H1 (cell line): ENCODE data around the gene ACHE. TPM values are rescaled to one million over a fixed set of nuclear protein-coding genes. Genes with fewer than 3 reads are reported as not detected.

Experiments
- CTCF ChIA-PET: fragments of 300-600 bp; sonication (Branson Sonifier 250); formaldehyde crosslinking; loops from one replicate; lab custom pipeline; 2021; ENCODE audit not compliant: partially characterized antibody; lab: Charles Lee
- POLR2A ChIA-PET: fragments of 300-600 bp; sonication (Branson Sonifier 250); formaldehyde crosslinking; loops from one replicate; lab custom pipeline; 2021; ENCODE audit warnings: inconsistent platforms; ENCODE audit not compliant: partially characterized antibody; lab: Charles Lee
- DNase-seq, 2 experiments: peaks; one replicate each; pipeline versions ENCODE4 v3.0.0 to v3.0.0-alpha.2; 2010 to 2022; ENCODE audit warnings: low spot score in 2 of 2, low read depth in 1 of 2, mixed read lengths in 1 of 2
- FAIRE-seq: peaks from 2 replicates; lab custom pipeline; 2011; peaks lifted over from hg19 to GRCh38; lab: Jason Lieb, UNC
- H2AFZ ChIP-seq: 2 replicates; pipeline ENCODE4 v1.8.1; 2012; ENCODE audit warnings: low read length, inconsistent platforms
- H2AK5ac ChIP-seq: 2 replicates; pipeline ENCODE4 v1.6.1; 2013; ENCODE audit warnings: low read depth, low read length
- H2BK120ac ChIP-seq: replicated peaks from 2 replicates; pipeline ENCODE3; 2013; ENCODE audit warnings: low read depth, low read length, inconsistent platforms
- H2BK12ac ChIP-seq: 2 replicates; pipeline ENCODE4 v1.6.1; 2013; ENCODE audit warnings: low read depth, low read length
- H2BK15ac ChIP-seq: 2 replicates; pipeline ENCODE4 v1.6.1; 2013; ENCODE audit warnings: low read length
- H2BK20ac ChIP-seq: 2 replicates; pipeline ENCODE4 v1.6.1; 2013; ENCODE audit warnings: low read length
- H2BK5ac ChIP-seq: 2 replicates; pipeline ENCODE4 v1.6.1; 2013; ENCODE audit warnings: low read depth, low read length
- H3K14ac ChIP-seq: 2 replicates; pipeline ENCODE4 v1.6.1; 2013; ENCODE audit warnings: inconsistent platforms; ENCODE audit not compliant: insufficient read length
- H3K18ac ChIP-seq: 2 replicates; pipeline ENCODE4 v1.6.1; 2013; ENCODE audit warnings: low read length; ENCODE audit errors: extremely low read depth
- H3K23ac ChIP-seq: 2 replicates; pipeline ENCODE4 v1.6.1; 2013; ENCODE audit warnings: inconsistent platforms; ENCODE audit not compliant: insufficient read length
- H3K23me2 ChIP-seq: 2 replicates; pipeline ENCODE4 v1.6.1; 2013; ENCODE audit warnings: low read depth, low read length
- H3K27ac ChIP-seq: 2 replicates; pipeline ENCODE4 v1.6.1; 2011; ENCODE audit warnings: low read depth, low read length, inconsistent platforms
- H3K27me3 ChIP-seq, 4 experiments: replicated peaks in 1 of 4; 1 replicate in 1 of 4; 2 replicates in 3 of 4; pipeline versions ENCODE4 v1.6.1 to v1.8.1; 2011 to 2013; ENCODE audit warnings: low read length in 3 of 4, mild to moderate bottlenecking in 3 of 4, inconsistent platforms in 2 of 4, mixed read lengths in 2 of 4, moderate library complexity in 1 of 4; ENCODE audit not compliant: control insufficient read depth in 3 of 4, insufficient read depth in 3 of 4; ENCODE audit errors: extremely low read depth in 1 of 4
- H3K36me3 ChIP-seq, 4 experiments: 2 replicates each; pipeline versions ENCODE4 v1.6.1 to v1.8.1; 2011 to 2013; ENCODE audit warnings: mild to moderate bottlenecking in 4 of 4, low read length in 3 of 4, moderate library complexity in 2 of 4, control low read depth in 1 of 4, inconsistent platforms in 1 of 4; ENCODE audit not compliant: insufficient read depth in 4 of 4, control insufficient read depth in 2 of 4
- H3K4ac ChIP-seq: replicated peaks from 2 replicates; pipeline ENCODE3; 2013; ENCODE audit warnings: low read length, low read depth, mixed read lengths, inconsistent platforms; ENCODE audit not compliant: insufficient read length
- H3K4me1 ChIP-seq, 4 experiments: replicated peaks in 1 of 4; 1 replicate in 1 of 4; 2 replicates in 3 of 4; pipeline versions ENCODE4 v1.6.1 to v1.8.1; 2011 to 2013; ENCODE audit warnings: low read length in 3 of 4, inconsistent platforms in 2 of 4, mixed read lengths in 1 of 4; ENCODE audit not compliant: insufficient read depth in 4 of 4, control insufficient read depth in 3 of 4
- H3K4me2 ChIP-seq, 2 experiments: 2 replicates each; pipeline versions ENCODE4 v1.6.1 to v1.8.1; 2011 to 2013; ENCODE audit warnings: low read depth in 2 of 2, low read length in 2 of 2, control low read depth in 1 of 2, inconsistent platforms in 1 of 2, mild to moderate bottlenecking in 1 of 2; ENCODE audit not compliant: insufficient read depth in 1 of 2
- H3K4me3 ChIP-seq, 4 experiments: fragments of 200-600, 300-600 bp in 1 of 4; sonication (generic), shearing (Covaris generic), sonication (Bioruptor Twin) in 1 of 4; 2 replicates each; pipeline versions ENCODE4 v1.5.1 to v1.8.1; 2011 to 2016; ENCODE audit warnings: low read length in 4 of 4, low read depth in 3 of 4, control low read depth in 2 of 4, inconsistent platforms in 2 of 4, mild to moderate bottlenecking in 2 of 4, mixed read lengths in 1 of 4, moderate library complexity in 1 of 4; ENCODE audit not compliant: insufficient read depth in 2 of 4; ENCODE audit errors: extremely low read depth in 1 of 4
- H3K56ac ChIP-seq: replicated peaks from 2 replicates; pipeline ENCODE3; 2013; ENCODE audit warnings: low read depth, mild to moderate bottlenecking, mixed read lengths, low read length, inconsistent platforms; ENCODE audit not compliant: insufficient read length
- H3K79me1 ChIP-seq: 2 replicates; pipeline ENCODE4 v1.6.1; 2013; ENCODE audit warnings: low read depth, low read length, control low read depth
- H3K79me2 ChIP-seq, 2 experiments: 2 replicates each; pipeline versions ENCODE4 v1.6.1 to v1.8.1; 2012 to 2013; ENCODE audit warnings: low read length in 2 of 2, mild to moderate bottlenecking in 2 of 2, inconsistent platforms in 1 of 2; ENCODE audit not compliant: insufficient read depth in 2 of 2, control insufficient read depth in 1 of 2
- H3K9ac ChIP-seq, 4 experiments: replicated peaks in 1 of 4; 1 replicate in 1 of 4; 2 replicates in 3 of 4; pipeline versions ENCODE4 v1.6.1 to v1.8.1; 2011 to 2013; ENCODE audit warnings: low read depth in 3 of 4, low read length in 3 of 4, control low read depth in 2 of 4, mild to moderate bottlenecking in 2 of 4, moderate library complexity in 2 of 4, inconsistent platforms in 1 of 4; ENCODE audit errors: extremely low read depth in 1 of 4
- H3K9me3 ChIP-seq, 2 experiments: 2 replicates each; pipeline versions ENCODE4 v1.6.1 to v1.8.1; 2012 to 2013; ENCODE audit warnings: mild to moderate bottlenecking in 2 of 2, moderate library complexity in 2 of 2, control low read depth in 1 of 2, inconsistent platforms in 1 of 2, low read depth in 1 of 2, low read length in 1 of 2, mixed read lengths in 1 of 2; ENCODE audit not compliant: insufficient read depth in 2 of 2
- H4K20me1 ChIP-seq, 2 experiments: replicated peaks in 1 of 2; 2 replicates each; pipeline versions ENCODE3 to v1.8.1; 2011 to 2013; ENCODE audit warnings: inconsistent platforms in 2 of 2, low read length in 2 of 2, mild to moderate bottlenecking in 1 of 2; ENCODE audit not compliant: insufficient read depth in 2 of 2, control insufficient read depth in 1 of 2
- H4K5ac ChIP-seq: 2 replicates; pipeline ENCODE4 v1.6.1; 2013; ENCODE audit warnings: low read length, low read depth, mixed read lengths, inconsistent platforms; ENCODE audit not compliant: insufficient read length
- H4K8ac ChIP-seq: 2 replicates; pipeline ENCODE4 v1.8.0; 2013; ENCODE audit warnings: mild to moderate bottlenecking, moderate library complexity, low read length, inconsistent platforms; ENCODE audit not compliant: insufficient read depth; ENCODE audit errors: extremely low read depth
- H4K91ac ChIP-seq: replicated peaks from 2 replicates; pipeline ENCODE3; 2013; ENCODE audit warnings: low read length, mixed read lengths, inconsistent platforms; ENCODE audit not compliant: insufficient read length
- BCL11A ChIP-seq, 2 experiments: IDR thresholded peaks; one replicate each; pipeline ENCODE4 v1.6.1; 2011; ENCODE audit warnings: low read depth in 2 of 2, low read length in 2 of 2, mild to moderate bottlenecking in 2 of 2
- CHD1 ChIP-seq: IDR thresholded peaks from 2 replicates; pipeline ENCODE4 v1.6.1; 2012; ENCODE audit warnings: low read depth, low read length, improper control_type of control experiment
- CHD2 ChIP-seq: IDR thresholded peaks from 2 replicates; pipeline ENCODE4 v1.6.1; 2012; ENCODE audit warnings: low read length, improper control_type of control experiment
- CREB1 ChIP-seq: IDR thresholded peaks from 2 replicates; pipeline ENCODE4 v1.6.1; 2012; ENCODE audit warnings: inconsistent platforms
- EP300 ChIP-seq, 2 experiments: IDR thresholded peaks; 1 replicate in 1 of 2; 2 replicates in 1 of 2; pipeline ENCODE4 v1.6.1; 2011 to 2012; ENCODE audit warnings: low read depth in 2 of 2, low read length in 2 of 2, mild to moderate bottlenecking in 2 of 2, borderline replicate concordance in 1 of 2, inconsistent platforms in 1 of 2, moderate library complexity in 1 of 2
- JUND ChIP-seq: IDR thresholded peaks from 2 replicates; pipeline ENCODE4 v1.6.1; 2011; ENCODE audit warnings: mild to moderate bottlenecking, improper control_type of control experiment, low read length
- KDM5A ChIP-seq: fragments of 200-600 bp; IDR thresholded peaks from 2 replicates; pipeline ENCODE4 v1.7.1; 2012; ENCODE audit warnings: mild to moderate bottlenecking, low read length, inconsistent platforms, mixed read lengths
- POLR2A ChIP-seq, 2 experiments: IDR thresholded peaks; 1 replicate in 1 of 2; 2 replicates in 1 of 2; pipeline ENCODE4 v1.6.1; 2011; ENCODE audit warnings: low read depth in 2 of 2, low read length in 2 of 2, mild to moderate bottlenecking in 2 of 2; ENCODE audit errors: control extremely low read depth in 1 of 2
- POLR2AphosphoS5 ChIP-seq: IDR thresholded peaks from 2 replicates; pipeline ENCODE4 v1.6.1; 2011; ENCODE audit warnings: low read depth, low read length
- RXRA ChIP-seq: IDR thresholded peaks from 2 replicates; pipeline ENCODE4 v1.6.1; 2011; ENCODE audit warnings: low read depth, mild to moderate bottlenecking, low read length, moderate library complexity; ENCODE audit not compliant: insufficient read depth
- TAF1 ChIP-seq: IDR thresholded peaks from 2 replicates; pipeline ENCODE4 v1.6.1; 2011; ENCODE audit warnings: mild to moderate bottlenecking, low read depth, low read length
- WGBS, 2 experiments: shearing (Covaris generic) in 1 of 2; methylation state at CpG; one replicate each; pipeline versions ENCODE4 v1.1.6 to v1.1.7; 2013 to 2015; ENCODE audit warnings: low lambda C conversion rate in 2 of 2, mixed read lengths in 2 of 2, inconsistent platforms in 1 of 2, low coverage in 1 of 2, missing lambda C conversion rate in 1 of 2; ENCODE audit not compliant: insufficient replicate concordance in 2 of 2, insufficient coverage in 1 of 2, insufficient read length in 1 of 2; ENCODE audit errors: extremely low coverage in 1 of 2, missing lambda C conversion rate in 1 of 2; 5-methylcytosine and 5-hydroxymethylcytosine counted together
- polyA plus RNA-seq, 7 experiments: library from polyadenylated mRNA; depleted of rRNA in 3 of 7; stranded (reverse) in 5 of 7; unstranded in 2 of 7; fragments of >200 nt in 5 of 7; fragments of 200-250 nt in 2 of 7; gene quantifications; 1 replicate in 5 of 7; 2 replicates in 1 of 7; 4 replicates in 1 of 7; pipeline versions ENCODE4 v1.2.1 to v1.2.3, GENCODE V29; 2011 to 2013; ENCODE audit warnings: missing spikeins in 2 of 7, mixed read lengths in 2 of 7
- total RNA-seq: library from RNA; stranded (reverse); fragmentation: NEBNext Ultra II Directional; extraction: Animal tissue kit (Norgen Biotek cat#: 25700); gene quantifications from 2 replicates; pipeline ENCODE4 v1.2.1, GENCODE V29; 2021

ACHE gene
- total and polyA plus RNA-seq, 2 of the 8 experiments (the other 6 are each of a cell fraction or from before 2014, with no cell fraction given) = 1.4 to 4.3 TPM

DNA sequence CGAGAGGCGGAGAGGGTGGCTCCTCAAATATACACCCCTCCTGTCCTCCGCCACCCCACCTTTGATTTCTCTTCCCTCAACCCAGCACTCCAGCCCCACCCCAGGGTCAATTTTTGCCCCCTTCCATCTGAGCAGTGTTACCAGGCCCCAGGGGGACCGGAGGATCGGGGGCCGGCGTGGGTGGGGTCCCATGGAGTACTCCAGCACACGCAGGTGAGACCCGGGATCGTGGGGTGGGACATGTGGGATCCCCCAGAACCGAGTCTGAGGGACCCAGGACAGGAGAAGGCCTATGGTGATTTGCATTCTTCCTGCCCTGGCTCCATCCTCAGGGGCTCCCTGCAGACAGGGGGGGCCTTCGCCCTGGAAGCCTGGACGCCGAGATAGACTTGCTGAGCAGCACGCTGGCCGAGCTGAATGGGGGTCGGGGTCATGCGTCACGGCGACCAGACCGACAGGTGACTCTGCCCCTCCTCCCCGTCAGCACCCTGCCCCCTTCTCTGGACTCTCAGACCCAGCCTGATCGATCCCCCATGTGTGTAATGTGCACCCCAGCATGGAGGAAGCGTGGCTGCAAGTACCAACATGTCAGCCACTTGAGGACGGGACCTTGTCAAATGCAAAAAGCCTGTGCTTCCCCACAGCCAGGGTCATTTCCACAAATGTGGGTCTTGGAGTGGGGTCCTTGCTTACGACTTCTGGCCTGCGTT is 27.8 kb downstream of the ACHE start:
- FAIRE-seq = no peak
- peak overlapping the region; percentile 64 to 91 (median 83) for H3K9ac ChIP-seq
- TF ChIP-seq TAF1 = peak; percentile 46; the same call in 1 of the 2 replicates
- no peak for TF ChIP-seq BCL11A (IDR thresholded peaks at IDR 0.05; ENCODE audit: low read depth in 2 of 2, low read length in 2 of 2)
- TF ChIP-seq EP300 (IDR thresholded peaks at IDR 0.05; ENCODE audit: borderline replicate concordance in 1 of 2, low read depth in 2 of 2, low read length in 2 of 2) = no peak
- no peak for TF ChIP-seq RXRA
- no peak for TF ChIP-seq KDM5A
- no peak for TF ChIP-seq JUND
- peak; percentile 78 for TF ChIP-seq POLR2AphosphoS5
- TF ChIP-seq POLR2A (IDR thresholded peaks at IDR 0.05; ENCODE audit: control extremely low read depth in 1 of 2, low read depth in 2 of 2, low read length in 2 of 2) = 0 out of 3 replicates have a peak, but pooled peaks of 1 of the 2 experiments have one; percentile 48
- no peak for TF ChIP-seq CHD1
- TF ChIP-seq CHD2 = no peak
- TF ChIP-seq CREB1 = peak; percentile 75
- no peak overlapping the region for H2AFZ ChIP-seq
- H3K79me2 ChIP-seq = peaks cover 0 to 18% of the 10 kb centered on the region in 2 experiments; a peak in 3 of 4 replicates
- H3K4me2 ChIP-seq = peak overlapping the region; percentile 73 to 91
- ChIA-PET CTCF (no interaction called here), POLR2A (interaction anchor here (1.2 to 15.1 kb wide), 10 partner anchors 10 to 63 kb away, joined by 3 to 313 read pairs (median 6); partner anchors contain the start of genes SLC12A9 and UFSP1)
- H2BK5ac ChIP-seq = peak overlapping the region; percentile 94
- H3K14ac ChIP-seq = no peak overlapping the region
- no peak overlapping the region for H2AK5ac ChIP-seq
- peak overlapping the region; percentile 84 for H4K91ac ChIP-seq
- peaks cover 2 to 16% (median 11%) of the 10 kb centered on the region in 4 experiments for H3K4me1 ChIP-seq
- peaks cover 19 to 32% (median 25%) of the 10 kb centered on the region in 4 experiments for H3K36me3 ChIP-seq
- peak overlapping the region; percentile 77 for H3K4ac ChIP-seq
- peak overlapping the region; percentile 23; the same call in 1 of the 2 replicates for H2BK15ac ChIP-seq
- peaks cover 6% of the 10 kb centered on the region; the same call in 1 of the 2 replicates for H3K23me2 ChIP-seq
- H3K23ac ChIP-seq = no peak overlapping the region
- H2BK120ac ChIP-seq = peak overlapping the region; percentile 78
- peak overlapping the region; percentile 99 for H3K18ac ChIP-seq
- H3K56ac ChIP-seq = peak overlapping the region; percentile 92
- H2BK20ac ChIP-seq = no peak overlapping the region
- peak overlapping the region; percentile 68 to 93 (median 83) for H3K4me3 ChIP-seq
- H4K20me1 ChIP-seq = no peaks in the 10 kb centered on the region
- H4K5ac ChIP-seq = peak overlapping the region; percentile 94
- peak in 1 of 2 experiments; percentile 53 for DNase-seq
- no peaks in the 10 kb centered on the region for H3K9me3 ChIP-seq
- peak overlapping the region; percentile 95 for H4K8ac ChIP-seq
- H3K27me3 ChIP-seq = no peaks in the 10 kb centered on the region
- peak overlapping the region; percentile 94 for H3K27ac ChIP-seq
- peaks cover 7% of the 10 kb centered on the region; the same call in 1 of the 2 replicates for H3K79me1 ChIP-seq
- 19% methylated on average over 24 of the region's 27 CpGs; no CpG with 5 or more reads in 1 of the 2 experiments for WGBS, 2 experiments
- peak overlapping the region; percentile 84; the same call in 1 of the 2 replicates for H2BK12ac ChIP-seq
